Esophagus squamous epithelium (tissue), 4 donors: ENCODE measurements around the gene ARHGEF12.

Experiments
- POLR2A ChIP-seq, 4 donors: fragments of 450-650 bp; IDR thresholded peaks; one replicate each; pipeline ENCODE4 v1.6.1; 2017; ENCODE audit warnings: antibody characterized with exemption in 4 of 4, mild to moderate bottlenecking in 4 of 4, moderate library complexity in 3 of 4
- TF ChIP-seq, protein P1 (sequence below), 6 experiments: fragments of 450-650 bp in 4 of 6; fragments of 200-600 bp in 2 of 6; sonication (generic) in 2 of 6; IDR thresholded peaks; one replicate each; pipeline ENCODE4 v1.5.1; 2016 to 2019; ENCODE audit warnings: antibody characterized with exemption in 6 of 6, mild to moderate bottlenecking in 4 of 6, moderate library complexity in 4 of 6

DNA sequence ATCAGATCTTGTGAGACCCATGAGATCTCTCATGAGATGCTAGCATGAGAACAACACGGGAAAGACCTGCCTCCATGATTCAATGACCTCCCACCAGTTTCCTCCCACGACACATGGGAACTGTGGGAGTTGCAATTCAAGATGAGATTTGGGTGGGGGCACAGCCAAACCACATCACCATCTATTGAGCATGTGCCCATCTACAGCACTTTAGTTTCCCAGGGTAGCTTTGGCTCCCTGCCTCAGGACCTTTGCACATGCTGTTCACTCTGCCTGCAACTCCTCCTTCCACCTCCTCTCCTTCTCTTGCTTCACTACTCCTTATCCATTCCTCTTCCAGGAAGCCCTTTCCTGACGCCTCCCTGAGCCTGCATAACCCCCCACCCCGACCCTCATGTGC lies 192.5 kb downstream of the ARHGEF12 start:
- TF ChIP-seq, protein P1, sequence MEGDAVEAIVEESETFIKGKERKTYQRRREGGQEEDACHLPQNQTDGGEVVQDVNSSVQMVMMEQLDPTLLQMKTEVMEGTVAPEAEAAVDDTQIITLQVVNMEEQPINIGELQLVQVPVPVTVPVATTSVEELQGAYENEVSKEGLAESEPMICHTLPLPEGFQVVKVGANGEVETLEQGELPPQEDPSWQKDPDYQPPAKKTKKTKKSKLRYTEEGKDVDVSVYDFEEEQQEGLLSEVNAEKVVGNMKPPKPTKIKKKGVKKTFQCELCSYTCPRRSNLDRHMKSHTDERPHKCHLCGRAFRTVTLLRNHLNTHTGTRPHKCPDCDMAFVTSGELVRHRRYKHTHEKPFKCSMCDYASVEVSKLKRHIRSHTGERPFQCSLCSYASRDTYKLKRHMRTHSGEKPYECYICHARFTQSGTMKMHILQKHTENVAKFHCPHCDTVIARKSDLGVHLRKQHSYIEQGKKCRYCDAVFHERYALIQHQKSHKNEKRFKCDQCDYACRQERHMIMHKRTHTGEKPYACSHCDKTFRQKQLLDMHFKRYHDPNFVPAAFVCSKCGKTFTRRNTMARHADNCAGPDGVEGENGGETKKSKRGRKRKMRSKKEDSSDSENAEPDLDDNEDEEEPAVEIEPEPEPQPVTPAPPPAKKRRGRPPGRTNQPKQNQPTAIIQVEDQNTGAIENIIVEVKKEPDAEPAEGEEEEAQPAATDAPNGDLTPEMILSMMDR (IDR thresholded peaks at IDR 0.05), result no peak
- TF ChIP-seq POLR2A (IDR thresholded peaks at IDR 0.05), result no peak
